Endothelial cell of umbilical vein (primary cell): Measurements from ENCODE around the gene C3orf22.

Experiments
- EZH2 ChIP-seq: IDR thresholded peaks from 2 replicates; pipeline ENCODE4 v1.6.1; 2012; ENCODE audit warnings: borderline replicate concordance, low read depth, mild to moderate bottlenecking, moderate library complexity, low read length, inconsistent platforms; ENCODE audit not compliant: severe bottlenecking
- FOS ChIP-seq: IDR thresholded peaks from 2 replicates; pipeline ENCODE4 v1.6.1; 2011; ENCODE audit warnings: mild to moderate bottlenecking, low read length, moderate library complexity, borderline replicate concordance; ENCODE audit not compliant: insufficient read depth
- JUN ChIP-seq: IDR thresholded peaks from 2 replicates; pipeline ENCODE4 v1.6.1; 2011; ENCODE audit warnings: borderline replicate concordance, low read depth; ENCODE audit not compliant: insufficient read length, insufficient read depth
- MYC ChIP-seq: IDR thresholded peaks from one replicate; pipeline ENCODE4 v1.6.1; 2011; ENCODE audit warnings: mild to moderate bottlenecking, low read depth, low read length
- POLR2A ChIP-seq: IDR thresholded peaks from 2 replicates; pipeline ENCODE4 v1.6.1; 2012; ENCODE audit warnings: low read depth, mild to moderate bottlenecking, control low read depth, low read length
- POLR2AphosphoS5 ChIP-seq: IDR thresholded peaks from 2 replicates; pipeline ENCODE4 v1.6.1; 2012; ENCODE audit warnings: low read depth, mild to moderate bottlenecking, control low read depth, low read length, moderate library complexity; ENCODE audit not compliant: insufficient read depth
- TF ChIP-seq, protein P1 (sequence below), 2 donors: IDR thresholded peaks; 1 replicate in 1 of 2; 2 replicates in 1 of 2; pipeline ENCODE4 v1.5.1; 2011; ENCODE audit warnings: low read length in 2 of 2, mild to moderate bottlenecking in 2 of 2, moderate library complexity in 2 of 2, control low read depth in 1 of 2, inconsistent platforms in 1 of 2, low read depth in 1 of 2; ENCODE audit not compliant: insufficient read depth in 1 of 2; ENCODE audit errors: extremely low read depth in 1 of 2
- TF ChIP-seq, protein P2 (sequence below): IDR thresholded peaks from 2 replicates; pipeline ENCODE4 v1.6.1; 2011; ENCODE audit not compliant: insufficient read depth, insufficient read length

DNA sequence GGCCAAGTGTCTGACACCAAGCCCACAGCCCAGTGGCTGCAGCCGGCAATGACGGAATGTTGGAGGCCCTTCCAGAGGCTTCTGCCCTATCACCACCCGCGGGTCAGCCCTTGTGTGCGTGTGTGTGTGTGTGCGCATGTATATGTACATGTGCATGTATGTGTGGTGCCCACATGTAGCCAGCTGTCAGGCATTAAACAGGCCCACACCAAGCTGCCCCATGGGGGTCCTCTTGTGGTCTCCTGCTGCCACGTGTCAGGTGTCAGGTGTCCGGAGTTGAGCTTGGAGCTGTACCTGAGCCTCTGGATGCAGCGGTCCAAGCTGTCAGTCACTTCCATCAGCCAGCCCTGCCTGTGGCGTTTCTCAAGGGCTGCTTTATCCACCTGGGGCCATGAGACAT, 55.0 kb downstream of the C3orf22 start:
- TF ChIP-seq POLR2A (no peak), MYC (no peak), JUN (no peak), EZH2 (no peak), POLR2AphosphoS5 (no peak), FOS (no peak)
- TF ChIP-seq, protein P1, sequence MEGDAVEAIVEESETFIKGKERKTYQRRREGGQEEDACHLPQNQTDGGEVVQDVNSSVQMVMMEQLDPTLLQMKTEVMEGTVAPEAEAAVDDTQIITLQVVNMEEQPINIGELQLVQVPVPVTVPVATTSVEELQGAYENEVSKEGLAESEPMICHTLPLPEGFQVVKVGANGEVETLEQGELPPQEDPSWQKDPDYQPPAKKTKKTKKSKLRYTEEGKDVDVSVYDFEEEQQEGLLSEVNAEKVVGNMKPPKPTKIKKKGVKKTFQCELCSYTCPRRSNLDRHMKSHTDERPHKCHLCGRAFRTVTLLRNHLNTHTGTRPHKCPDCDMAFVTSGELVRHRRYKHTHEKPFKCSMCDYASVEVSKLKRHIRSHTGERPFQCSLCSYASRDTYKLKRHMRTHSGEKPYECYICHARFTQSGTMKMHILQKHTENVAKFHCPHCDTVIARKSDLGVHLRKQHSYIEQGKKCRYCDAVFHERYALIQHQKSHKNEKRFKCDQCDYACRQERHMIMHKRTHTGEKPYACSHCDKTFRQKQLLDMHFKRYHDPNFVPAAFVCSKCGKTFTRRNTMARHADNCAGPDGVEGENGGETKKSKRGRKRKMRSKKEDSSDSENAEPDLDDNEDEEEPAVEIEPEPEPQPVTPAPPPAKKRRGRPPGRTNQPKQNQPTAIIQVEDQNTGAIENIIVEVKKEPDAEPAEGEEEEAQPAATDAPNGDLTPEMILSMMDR (IDR thresholded peaks at IDR 0.05; ENCODE audit: extremely low read depth in 1 of 2, insufficient read depth in 1 of 2, low read depth in 1 of 2, low read length in 2 of 2) = no peak
- TF ChIP-seq, protein P2, sequence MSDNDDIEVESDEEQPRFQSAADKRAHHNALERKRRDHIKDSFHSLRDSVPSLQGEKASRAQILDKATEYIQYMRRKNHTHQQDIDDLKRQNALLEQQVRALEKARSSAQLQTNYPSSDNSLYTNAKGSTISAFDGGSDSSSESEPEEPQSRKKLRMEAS = no peak
